ENCODE data around the gene STUM.

The STUM gene

DNA sequence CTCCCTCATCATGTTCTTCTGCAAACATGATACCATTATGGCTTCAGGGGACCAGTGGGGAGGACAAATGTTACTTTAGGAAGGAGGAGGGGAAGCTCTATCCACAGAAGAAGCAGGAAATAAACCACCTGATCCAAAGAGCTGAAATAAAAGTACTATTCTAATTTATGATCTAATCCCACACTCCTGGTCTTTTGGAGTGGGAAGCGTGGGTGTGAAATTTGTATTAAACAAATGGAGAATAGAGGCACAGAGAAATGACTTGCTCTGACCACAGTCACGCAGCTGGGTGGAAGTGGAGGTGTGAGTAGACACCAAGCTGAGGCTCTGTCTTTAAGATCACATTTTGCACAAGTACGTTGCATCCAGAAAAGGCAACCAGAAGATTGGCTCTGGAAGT lies 14.5 kb upstream of the STUM start:
- TF ChIP-seq, protein P1, sequence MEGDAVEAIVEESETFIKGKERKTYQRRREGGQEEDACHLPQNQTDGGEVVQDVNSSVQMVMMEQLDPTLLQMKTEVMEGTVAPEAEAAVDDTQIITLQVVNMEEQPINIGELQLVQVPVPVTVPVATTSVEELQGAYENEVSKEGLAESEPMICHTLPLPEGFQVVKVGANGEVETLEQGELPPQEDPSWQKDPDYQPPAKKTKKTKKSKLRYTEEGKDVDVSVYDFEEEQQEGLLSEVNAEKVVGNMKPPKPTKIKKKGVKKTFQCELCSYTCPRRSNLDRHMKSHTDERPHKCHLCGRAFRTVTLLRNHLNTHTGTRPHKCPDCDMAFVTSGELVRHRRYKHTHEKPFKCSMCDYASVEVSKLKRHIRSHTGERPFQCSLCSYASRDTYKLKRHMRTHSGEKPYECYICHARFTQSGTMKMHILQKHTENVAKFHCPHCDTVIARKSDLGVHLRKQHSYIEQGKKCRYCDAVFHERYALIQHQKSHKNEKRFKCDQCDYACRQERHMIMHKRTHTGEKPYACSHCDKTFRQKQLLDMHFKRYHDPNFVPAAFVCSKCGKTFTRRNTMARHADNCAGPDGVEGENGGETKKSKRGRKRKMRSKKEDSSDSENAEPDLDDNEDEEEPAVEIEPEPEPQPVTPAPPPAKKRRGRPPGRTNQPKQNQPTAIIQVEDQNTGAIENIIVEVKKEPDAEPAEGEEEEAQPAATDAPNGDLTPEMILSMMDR (IDR thresholded peaks at IDR 0.05; ENCODE audit: insufficient read depth, missing control alignments): no peak
- no peak for FAIRE-seq
- DNase-seq (ENCODE audit: insufficient read length, low spot score): no peak

- TF ChIP-seq, protein P1 (IDR thresholded peaks at IDR 0.05; ENCODE audit: insufficient read depth, missing control alignments): no peak
Measured at GRCh38 chr1:226534645-226535044, 13.9 kb upstream of the STUM start.

GRCh38 chr1:226535666-226536065 lies 12.9 kb upstream of the STUM start:
- FAIRE-seq: no peak
- TF ChIP-seq, protein P1 (IDR thresholded peaks at IDR 0.05; ENCODE audit: insufficient read depth, missing control alignments): no peak
- no peak for DNase-seq (ENCODE audit: insufficient read length, low spot score)

More at GRCh38 chr1:226534645-226535044, 13.9 kb upstream of the STUM start:
- DNase-seq (ENCODE audit: insufficient read length, low spot score) (no peak), FAIRE-seq (no peak)

DNA sequence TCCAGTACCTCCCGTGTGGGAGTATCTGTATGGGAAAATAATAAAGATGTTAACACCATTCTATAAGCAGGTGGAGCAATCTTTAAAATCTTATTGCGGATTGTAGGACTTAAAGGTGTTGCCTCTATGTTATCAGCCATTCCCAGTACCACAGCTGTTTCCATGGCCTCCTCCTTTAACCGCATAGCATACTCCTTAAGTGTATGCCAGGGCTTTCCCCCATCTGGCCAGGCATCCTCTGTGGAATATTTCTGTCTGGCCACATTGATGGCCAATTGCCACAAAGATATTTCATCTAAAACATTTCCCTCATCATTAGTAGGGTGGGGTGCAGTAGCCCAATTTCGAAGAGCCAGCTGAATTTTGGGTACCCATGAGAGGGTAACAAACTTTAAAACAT lies 7.3 kb upstream of the STUM start:
- FAIRE-seq (no peak), DNase-seq (ENCODE audit: insufficient read length, low spot score) (no peak)
- TF ChIP-seq, protein P1 (IDR thresholded peaks at IDR 0.05; ENCODE audit: insufficient read depth, missing control alignments): no peak

DNA sequence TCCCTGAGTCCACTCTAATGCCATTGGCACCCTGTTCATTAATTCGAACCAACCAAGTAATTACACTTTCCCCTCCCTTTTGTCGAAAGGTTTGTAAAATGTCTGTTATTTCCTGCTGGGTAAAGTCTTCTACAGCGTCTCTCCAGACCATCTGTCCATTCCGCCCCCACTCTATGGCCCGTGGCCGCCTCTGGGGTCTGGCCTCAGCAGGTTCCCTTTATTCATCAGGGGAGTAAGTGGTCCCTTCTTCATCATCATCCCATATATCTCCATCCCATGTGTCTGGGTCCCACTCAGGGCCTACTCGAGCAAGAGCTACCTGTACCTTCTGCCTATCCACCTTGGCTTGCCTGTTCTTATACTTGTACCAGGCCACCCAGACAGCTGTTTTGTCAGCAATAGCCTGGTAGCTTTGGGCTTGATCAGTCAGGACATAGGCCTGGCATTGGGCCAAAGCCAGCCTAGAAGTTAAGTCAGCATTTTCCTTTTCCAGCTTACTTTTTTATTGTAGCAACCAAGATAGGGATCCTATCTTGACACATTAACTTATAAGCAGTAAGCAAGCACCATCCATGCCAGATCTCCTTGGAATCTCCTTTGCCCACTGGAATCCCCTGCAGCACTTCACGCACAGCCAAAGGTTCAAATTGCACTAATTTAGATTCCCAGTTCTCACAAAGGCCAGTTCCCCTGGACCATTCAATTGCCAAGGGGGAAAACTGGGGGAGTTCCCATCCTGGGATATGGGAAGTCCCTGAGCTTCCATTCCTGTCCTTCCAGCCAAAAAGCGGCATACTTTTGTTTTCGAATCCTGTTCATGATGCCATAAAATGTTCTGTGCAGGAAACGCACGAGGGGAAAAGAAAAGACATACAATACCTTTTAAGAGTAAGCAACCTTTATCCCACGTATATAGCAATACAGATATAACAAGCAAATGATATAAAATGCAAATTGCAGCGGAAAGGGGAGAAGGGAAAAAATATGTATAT lies 6.6 kb upstream of the STUM start:
- TF ChIP-seq, protein P1 (IDR thresholded peaks at IDR 0.05; ENCODE audit: insufficient read depth, missing control alignments): no peak
- no peak for DNase-seq (ENCODE audit: insufficient read length, low spot score)
- FAIRE-seq: no peak

DNA sequence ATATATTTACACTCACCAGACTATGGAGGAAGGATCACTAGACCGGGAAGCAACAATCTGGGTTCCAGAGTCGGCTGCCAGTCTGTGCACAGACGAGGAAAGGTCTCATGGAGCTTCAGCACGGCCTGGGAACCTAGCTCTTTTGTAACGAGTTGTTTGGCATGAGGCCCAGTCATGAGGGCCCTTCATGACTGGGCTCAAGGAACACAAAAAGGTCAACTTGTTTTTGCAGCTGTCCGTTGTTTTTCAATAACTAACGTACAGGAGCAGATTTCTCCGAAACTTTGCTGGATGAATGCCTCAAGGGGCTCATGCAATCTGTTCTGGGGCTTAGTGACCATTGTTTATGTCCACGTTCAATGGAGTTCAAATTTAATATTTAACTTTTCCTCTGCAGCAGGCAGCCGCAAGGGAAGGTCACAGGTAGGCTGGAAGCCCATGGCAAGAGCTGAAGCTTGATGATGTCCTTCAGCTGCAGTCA lies 5.9 kb upstream of the STUM start:
- DNase-seq (ENCODE audit: insufficient read length, low spot score) (no peak), FAIRE-seq (no peak)
- TF ChIP-seq, protein P1 (IDR thresholded peaks at IDR 0.05; ENCODE audit: insufficient read depth, missing control alignments): no peak
